Measurements from ENCODE around the gene CPNE7. TPM values are rescaled to one million over a fixed set of nuclear protein-coding genes. Genes with fewer than 3 reads are reported as not detected.

CPNE7 gene
- total and polyA plus RNA-seq, 2 of the 13 experiments (the other 11 are each of a cell fraction or from before 2014, with no cell fraction given): 0.59 TPM; not detected in 1

DNA sequence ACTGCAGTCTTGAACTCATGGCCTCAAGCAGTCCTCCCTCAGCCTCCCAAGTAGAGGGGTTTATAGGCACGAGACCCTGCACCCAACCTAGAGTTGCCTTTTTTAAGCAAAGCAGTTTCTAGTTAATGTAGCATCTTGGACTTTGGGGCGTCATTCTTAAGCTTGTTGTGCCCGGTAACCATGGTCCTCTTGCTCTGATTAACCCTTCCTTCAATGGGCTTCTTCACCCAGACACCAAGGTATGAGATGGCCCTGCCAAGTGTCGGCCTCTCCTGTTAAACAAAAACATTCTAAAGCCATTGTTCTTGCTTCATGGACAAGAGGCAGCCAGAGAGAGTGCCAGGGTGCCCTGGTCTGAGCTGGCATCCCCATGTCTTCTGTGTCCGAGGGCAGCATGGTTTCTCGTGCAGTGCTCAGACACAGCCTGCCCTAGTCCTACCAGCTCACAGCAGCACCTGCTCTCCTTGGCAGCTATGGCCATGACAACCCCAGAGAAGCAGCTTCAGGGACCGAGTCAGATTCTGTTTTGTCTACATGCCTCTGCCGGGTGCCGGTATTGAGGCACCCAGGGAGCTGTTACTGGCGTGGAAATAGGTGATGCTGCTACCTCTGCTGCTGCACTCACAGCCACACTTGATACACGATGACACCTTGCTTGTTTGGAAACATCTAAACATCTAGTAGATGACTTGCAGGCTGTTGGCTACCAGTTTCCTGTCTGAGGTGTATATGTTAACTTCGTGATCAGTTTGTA lies 11.7 kb upstream of the CPNE7 start (continued):
- TF ChIP-seq ZBTB38 (CRISPR knock-in tag; IDR thresholded peaks at IDR 0.05): no peak
- no peak for TF ChIP-seq BRCA1 (CRISPR knock-in tag; IDR thresholded peaks at IDR 0.05)
- TF ChIP-seq, protein P1, sequence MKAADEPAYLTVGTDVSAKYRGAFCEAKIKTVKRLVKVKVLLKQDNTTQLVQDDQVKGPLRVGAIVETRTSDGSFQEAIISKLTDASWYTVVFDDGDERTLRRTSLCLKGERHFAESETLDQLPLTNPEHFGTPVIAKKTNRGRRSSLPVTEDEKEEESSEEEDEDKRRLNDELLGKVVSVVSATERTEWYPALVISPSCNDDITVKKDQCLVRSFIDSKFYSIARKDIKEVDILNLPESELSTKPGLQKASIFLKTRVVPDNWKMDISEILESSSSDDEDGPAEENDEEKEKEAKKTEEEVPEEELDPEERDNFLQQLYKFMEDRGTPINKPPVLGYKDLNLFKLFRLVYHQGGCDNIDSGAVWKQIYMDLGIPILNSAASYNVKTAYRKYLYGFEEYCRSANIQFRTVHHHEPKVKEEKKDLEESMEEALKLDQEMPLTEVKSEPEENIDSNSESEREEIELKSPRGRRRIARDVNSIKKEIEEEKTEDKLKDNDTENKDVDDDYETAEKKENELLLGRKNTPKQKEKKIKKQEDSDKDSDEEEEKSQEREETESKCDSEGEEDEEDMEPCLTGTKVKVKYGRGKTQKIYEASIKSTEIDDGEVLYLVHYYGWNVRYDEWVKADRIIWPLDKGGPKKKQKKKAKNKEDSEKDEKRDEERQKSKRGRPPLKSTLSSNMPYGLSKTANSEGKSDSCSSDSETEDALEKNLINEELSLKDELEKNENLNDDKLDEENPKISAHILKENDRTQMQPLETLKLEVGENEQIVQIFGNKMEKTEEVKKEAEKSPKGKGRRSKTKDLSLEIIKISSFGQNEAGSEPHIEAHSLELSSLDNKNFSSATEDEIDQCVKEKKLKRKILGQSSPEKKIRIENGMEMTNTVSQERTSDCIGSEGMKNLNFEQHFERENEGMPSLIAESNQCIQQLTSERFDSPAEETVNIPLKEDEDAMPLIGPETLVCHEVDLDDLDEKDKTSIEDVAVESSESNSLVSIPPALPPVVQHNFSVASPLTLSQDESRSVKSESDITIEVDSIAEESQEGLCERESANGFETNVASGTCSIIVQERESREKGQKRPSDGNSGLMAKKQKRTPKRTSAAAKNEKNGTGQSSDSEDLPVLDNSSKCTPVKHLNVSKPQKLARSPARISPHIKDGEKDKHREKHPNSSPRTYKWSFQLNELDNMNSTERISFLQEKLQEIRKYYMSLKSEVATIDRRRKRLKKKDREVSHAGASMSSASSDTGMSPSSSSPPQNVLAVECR (CRISPR knock-in tag; IDR thresholded peaks at IDR 0.05; ENCODE audit: borderline replicate concordance): no peak
- TF ChIP-seq TEAD3 (CRISPR knock-in tag; optimal IDR thresholded peaks at IDR 0.05; ENCODE audit: borderline replicate concordance): peak; percentile 21
- TF ChIP-seq ZNF224 (CRISPR knock-in tag; IDR thresholded peaks at IDR 0.05): no peak
- TF ChIP-seq, protein P2, sequence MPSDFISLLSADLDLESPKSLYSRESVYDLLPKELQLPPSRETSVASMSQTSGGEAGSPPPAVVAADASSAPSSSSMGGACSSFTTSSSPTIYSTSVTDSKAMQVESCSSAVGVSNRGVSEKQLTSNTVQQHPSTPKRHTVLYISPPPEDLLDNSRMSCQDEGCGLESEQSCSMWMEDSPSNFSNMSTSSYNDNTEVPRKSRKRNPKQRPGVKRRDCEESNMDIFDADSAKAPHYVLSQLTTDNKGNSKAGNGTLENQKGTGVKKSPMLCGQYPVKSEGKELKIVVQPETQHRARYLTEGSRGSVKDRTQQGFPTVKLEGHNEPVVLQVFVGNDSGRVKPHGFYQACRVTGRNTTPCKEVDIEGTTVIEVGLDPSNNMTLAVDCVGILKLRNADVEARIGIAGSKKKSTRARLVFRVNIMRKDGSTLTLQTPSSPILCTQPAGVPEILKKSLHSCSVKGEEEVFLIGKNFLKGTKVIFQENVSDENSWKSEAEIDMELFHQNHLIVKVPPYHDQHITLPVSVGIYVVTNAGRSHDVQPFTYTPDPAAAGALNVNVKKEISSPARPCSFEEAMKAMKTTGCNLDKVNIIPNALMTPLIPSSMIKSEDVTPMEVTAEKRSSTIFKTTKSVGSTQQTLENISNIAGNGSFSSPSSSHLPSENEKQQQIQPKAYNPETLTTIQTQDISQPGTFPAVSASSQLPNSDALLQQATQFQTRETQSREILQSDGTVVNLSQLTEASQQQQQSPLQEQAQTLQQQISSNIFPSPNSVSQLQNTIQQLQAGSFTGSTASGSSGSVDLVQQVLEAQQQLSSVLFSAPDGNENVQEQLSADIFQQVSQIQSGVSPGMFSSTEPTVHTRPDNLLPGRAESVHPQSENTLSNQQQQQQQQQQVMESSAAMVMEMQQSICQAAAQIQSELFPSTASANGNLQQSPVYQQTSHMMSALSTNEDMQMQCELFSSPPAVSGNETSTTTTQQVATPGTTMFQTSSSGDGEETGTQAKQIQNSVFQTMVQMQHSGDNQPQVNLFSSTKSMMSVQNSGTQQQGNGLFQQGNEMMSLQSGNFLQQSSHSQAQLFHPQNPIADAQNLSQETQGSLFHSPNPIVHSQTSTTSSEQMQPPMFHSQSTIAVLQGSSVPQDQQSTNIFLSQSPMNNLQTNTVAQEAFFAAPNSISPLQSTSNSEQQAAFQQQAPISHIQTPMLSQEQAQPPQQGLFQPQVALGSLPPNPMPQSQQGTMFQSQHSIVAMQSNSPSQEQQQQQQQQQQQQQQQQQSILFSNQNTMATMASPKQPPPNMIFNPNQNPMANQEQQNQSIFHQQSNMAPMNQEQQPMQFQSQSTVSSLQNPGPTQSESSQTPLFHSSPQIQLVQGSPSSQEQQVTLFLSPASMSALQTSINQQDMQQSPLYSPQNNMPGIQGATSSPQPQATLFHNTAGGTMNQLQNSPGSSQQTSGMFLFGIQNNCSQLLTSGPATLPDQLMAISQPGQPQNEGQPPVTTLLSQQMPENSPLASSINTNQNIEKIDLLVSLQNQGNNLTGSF (CRISPR knock-in tag; IDR thresholded peaks at IDR 0.05): no peak; the same call in 1 of the 2 replicates
- peak; percentile 4; the same call in 1 of the 2 replicates for TF ChIP-seq ZFY (CRISPR knock-in tag; IDR thresholded peaks at IDR 0.05)
- TF ChIP-seq, protein P3, sequence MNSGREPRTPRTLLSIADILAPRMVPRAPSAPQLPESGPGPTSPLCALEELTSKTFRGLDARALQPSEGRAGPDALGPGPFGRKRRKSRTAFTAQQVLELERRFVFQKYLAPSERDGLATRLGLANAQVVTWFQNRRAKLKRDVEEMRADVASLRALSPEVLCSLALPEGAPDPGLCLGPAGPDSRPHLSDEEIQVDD (CRISPR knock-in tag; IDR thresholded peaks at IDR 0.05; ENCODE audit: borderline replicate concordance): no peak
- TF ChIP-seq ZNF790 (CRISPR knock-in tag; IDR thresholded peaks at IDR 0.05; ENCODE audit: borderline replicate concordance): no peak
- no peak for TF ChIP-seq LCORL (IDR thresholded peaks at IDR 0.05)
- TF ChIP-seq LCORL (CRISPR knock-in tag; IDR thresholded peaks at IDR 0.05): no peak
- TF ChIP-seq GATAD2A (CRISPR knock-in tag; IDR thresholded peaks at IDR 0.05): no peak
- peak; percentile 86 for TF ChIP-seq MBD4 (IDR thresholded peaks at IDR 0.05; ENCODE audit: borderline replicate concordance, low read length)
- TF ChIP-seq FOXA3 (CRISPR knock-in tag; IDR thresholded peaks at IDR 0.05): no peak
- no peak for TF ChIP-seq ZNF337 (CRISPR knock-in tag; IDR thresholded peaks at IDR 0.05; ENCODE audit: borderline replicate concordance, low read depth)
- no peak for TF ChIP-seq HOXD1 (CRISPR knock-in tag; IDR thresholded peaks at IDR 0.05)
- TF ChIP-seq ZNF782 (CRISPR knock-in tag; IDR thresholded peaks at IDR 0.05; ENCODE audit: borderline replicate concordance): no peak
- TF ChIP-seq ZNF572 (CRISPR knock-in tag; IDR thresholded peaks at IDR 0.05): no peak
- TF ChIP-seq ISX (CRISPR knock-in tag; conservative IDR thresholded peaks at IDR 0.05): no peak
- no peak for TF ChIP-seq MEIS1 (CRISPR knock-in tag; IDR thresholded peaks at IDR 0.05; ENCODE audit: borderline replicate concordance)

Measured in HepG2 (cell line).